Ovary (tissue), 9 donors: ENCODE results near the gene NINL. TPM values are rescaled to one million over a fixed set of nuclear protein-coding genes. Genes with fewer than 3 reads are reported as not detected.
"Not testable (repeated sequence)": the region's sequence is repeated elsewhere in the genome, so short reads cannot be mapped to it uniquely, and the experiment has no call there.

Experiments used
- DNase-seq, 5 donors: peaks; one replicate each; pipeline ENCODE4 v3.0.0-alpha.2; 2019 to 2020
- H3K27ac ChIP-seq, 2 donors: fragments of 200-600 bp; one replicate each; pipeline versions ENCODE4 v1.5.1 to v1.8.0; 2019 to 2022
- H3K27me3 ChIP-seq: fragments of 200-600 bp; one replicate; pipeline ENCODE4 v1.8.0; 2022
- H3K36me3 ChIP-seq: fragments of 200-600 bp; sonication (generic); one replicate; pipeline ENCODE4 v1.5.1; 2019
- H3K4me1 ChIP-seq: one replicate; pipeline ENCODE4 v1.8.1; 2013; ENCODE audit warnings: mild to moderate bottlenecking, moderate library complexity; ENCODE audit not compliant: insufficient read depth
- H3K4me3 ChIP-seq: fragments of 200-600 bp; sonication (generic); one replicate; pipeline ENCODE4 v1.5.1; 2017
- H3K9me3 ChIP-seq, 2 donors: fragments of 200-600 bp in 1 of 2; sonication (generic) in 1 of 2; one replicate each; pipeline versions ENCODE4 v1.5.1 to v1.8.1; 2013 to 2019; ENCODE audit warnings: mild to moderate bottlenecking in 1 of 2, moderate library complexity in 1 of 2
- CTCF ChIP-seq, 3 donors: fragments of 450-650 bp in 2 of 3; fragments of 200-600 bp in 1 of 3; IDR thresholded peaks; one replicate each; pipeline versions ENCODE4 v1.5.1 to v1.8.0; 2016 to 2022; ENCODE audit warnings: antibody characterized with exemption in 3 of 3, mild to moderate bottlenecking in 1 of 3
- EP300 ChIP-seq: sonication (generic); formaldehyde crosslinking; IDR thresholded peaks from one replicate; pipeline ENCODE4 v1.6.1; 2017; ENCODE audit warnings: antibody characterized with exemption
- POLR2A ChIP-seq: fragments of 450-650 bp; IDR thresholded peaks from one replicate; pipeline ENCODE4 v1.6.1; 2017; ENCODE audit warnings: antibody characterized with exemption, mild to moderate bottlenecking, moderate library complexity
- WGBS, 3 donors: extraction: QIAGEN DNeasy Blood & Tissue Kit in 1 of 3; methylation state at CpG; one replicate each; pipeline versions ENCODE4 v1.1.5 to v1.1.7; 2013 to 2017; 5-methylcytosine and 5-hydroxymethylcytosine counted together
- intact Hi-C, 4 donors: fragments of 100-400 bp; cut with DNase I; formaldehyde crosslinking; loops; one replicate each; pipeline versions ENCODE4 v1.11.0 to v1.15.1; 2022 to 2023
- polyA plus RNA-seq, 2 donors: library from polyadenylated mRNA; stranded (reverse); fragments of 200-250 nt in 1 of 2; fragments of 350-450 nt in 1 of 2; fragmentation: Illumina TruSeq in 1 of 2; extraction: RNeasy Lipid Tissue Mini Kit (QIAGEN cat#74804) in 1 of 2; gene quantifications; one replicate each; pipeline ENCODE4 v1.2.3, GENCODE V29; 2013 to 2014
- total RNA-seq, 7 donors: library from RNA; depleted of rRNA in 2 of 7; stranded (reverse); fragments of >200 nt in 2 of 7; fragmentation: NEBNext Ultra II Directional in 3 of 7; extraction: Animal tissue kit (Norgen Biotek cat#: 25700) in 3 of 7; gene quantifications; one replicate each; pipeline versions ENCODE4 v1.1.0 to v1.2.4, GENCODE V29; 2016 to 2023
- donor health status: DM: no; HTN: no; CAD: no; lungs with moderate emphysema.
- donor health status: DM: no; HTN: no; CAD: no.
- donor health status: Bipolar disorder and iron deficiency.
- donor health status: DM: yes; HTN: yes; CAD: no.
- donor health status: DM: no; HTN: no; CAD: no.
- donor health status: DM: yes; HTN: yes; CAD: no.

Gene NINL
- total and polyA plus RNA-seq, 9 donors: 10.1 to 33.3 (median 20.3) TPM

GRCh38 chr20:25587536-25587935 lies 2.2 kb upstream of the NINL start:
- WGBS, 3 donors: 81 to 86% (median 83%) methylated on average over 5 of the region's 5 CpGs

DNA sequence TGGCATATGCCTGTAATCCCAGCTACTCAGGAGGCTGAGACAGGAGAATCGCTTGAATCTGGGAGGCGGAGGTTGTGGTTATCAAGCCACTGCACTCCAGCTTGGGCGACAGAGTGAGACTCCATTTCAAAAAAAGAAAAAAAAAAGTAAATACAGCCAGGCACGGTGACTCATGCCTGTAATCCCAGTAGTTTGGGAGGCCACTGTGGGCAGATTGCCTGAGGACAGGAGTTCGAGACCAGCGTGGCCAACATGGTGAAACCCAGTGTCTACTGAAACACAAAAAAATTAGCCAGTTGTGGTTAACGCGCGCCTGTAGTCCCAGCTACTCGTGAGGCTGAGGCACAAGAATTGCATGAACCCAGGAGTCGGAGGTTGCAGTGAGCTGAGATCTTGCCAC lies 1.5 kb upstream of the NINL start:
- WGBS, 3 donors: 78 to 87% (median 86%) methylated on average over 11 of the region's 11 CpGs
- TF ChIP-seq EP300: no peak
- no peaks in the 10 kb centered on the region for H3K36me3 ChIP-seq

More at GRCh38 chr20:25587536-25587935, 2.2 kb upstream of the NINL start:
- TF ChIP-seq CTCF (IDR thresholded peaks at IDR 0.05) (no peak), EP300 (no peak), POLR2A (no peak)
- no peak for DNase-seq
- no peaks in the 10 kb centered on the region for H3K36me3 ChIP-seq
- H3K4me3 ChIP-seq: no peak overlapping the region
- no peaks in the 10 kb centered on the region for H3K27me3 ChIP-seq
- peaks cover 2% of the 10 kb centered on the region for H3K4me1 ChIP-seq
- H3K9me3 ChIP-seq: no peaks in the 10 kb centered on the region
- intact Hi-C loops: loop anchor here in 2 of 4 donors (10.0 kb wide), 2 partner anchors 53 to 83 kb away; no protein-coding TSS in a partner anchor
- H3K27ac ChIP-seq: no peak overlapping the region

GRCh38 chr20:25583607-25584006 lies 1.7 kb downstream of the NINL start:
- not testable (repeated sequence) for H3K4me3 ChIP-seq, H3K9me3 ChIP-seq, H3K27ac ChIP-seq, H3K27me3 ChIP-seq, H3K36me3 ChIP-seq, DNase-seq
- intact Hi-C loops: loop anchor here in 2 of 4 donors (10.0 kb wide), 2 partner anchors 49 to 79 kb away; no protein-coding TSS in a partner anchor
- peaks cover 11% of the 10 kb centered on the region for H3K4me1 ChIP-seq
- 74 to 78% (median 74%) methylated on average over 7 of the region's 7 CpGs for WGBS, 3 donors

More for the DNA sequence above, 1.5 kb upstream of the NINL start:
- Histone ChIP-seq H3K27ac (no peak overlapping the region), H3K4me1 (peaks cover 2% of the 10 kb centered on the region), H3K4me3 (no peak overlapping the region), H3K9me3 (no peaks in the 10 kb centered on the region), H3K27me3 (no peaks in the 10 kb centered on the region)
- no peak for DNase-seq
- intact Hi-C loops: loop anchor here in 2 of 4 donors (10.0 kb wide), 2 partner anchors 52 to 82 kb away; no protein-coding TSS in a partner anchor

DNA sequence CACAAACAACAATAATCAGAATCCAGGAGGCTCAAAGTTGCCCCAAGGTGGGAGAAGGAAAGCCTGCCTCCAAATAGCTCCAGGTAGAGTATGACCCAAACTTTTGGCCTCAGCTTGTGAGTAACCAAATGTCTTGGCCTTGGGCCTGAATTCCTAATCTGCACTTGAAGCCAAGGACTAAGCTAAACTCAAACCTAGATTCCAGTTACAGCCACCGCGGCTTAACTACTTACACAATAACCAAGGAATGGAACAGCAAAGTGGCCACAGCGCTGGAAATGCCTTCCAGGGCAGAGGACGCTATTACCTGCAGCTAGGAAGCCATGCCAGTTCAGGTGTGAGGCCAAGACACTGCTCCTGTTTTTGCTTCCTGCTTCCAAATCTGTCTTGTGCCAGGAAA lies 4.6 kb downstream of the NINL start:
- TF ChIP-seq CTCF (IDR thresholded peaks at IDR 0.05) (no peak), POLR2A (no peak), EP300 (no peak)
- Histone ChIP-seq H3K27me3 (no peaks in the 10 kb centered on the region), H3K4me1 (peaks cover 11% of the 10 kb centered on the region), H3K27ac (no peak overlapping the region), H3K36me3 (no peaks in the 10 kb centered on the region), H3K9me3 (no peaks in the 10 kb centered on the region), H3K4me3 (no peak overlapping the region)
- intact Hi-C loops: loop anchor here in 2 of 4 donors (10.0 kb wide), 2 partner anchors 46 to 76 kb away; no protein-coding TSS in a partner anchor
- DNase-seq: no peak
- WGBS, 3 donors: 43 to 57% (median 52%) methylated on average over 4 of the region's 4 CpGs

DNA sequence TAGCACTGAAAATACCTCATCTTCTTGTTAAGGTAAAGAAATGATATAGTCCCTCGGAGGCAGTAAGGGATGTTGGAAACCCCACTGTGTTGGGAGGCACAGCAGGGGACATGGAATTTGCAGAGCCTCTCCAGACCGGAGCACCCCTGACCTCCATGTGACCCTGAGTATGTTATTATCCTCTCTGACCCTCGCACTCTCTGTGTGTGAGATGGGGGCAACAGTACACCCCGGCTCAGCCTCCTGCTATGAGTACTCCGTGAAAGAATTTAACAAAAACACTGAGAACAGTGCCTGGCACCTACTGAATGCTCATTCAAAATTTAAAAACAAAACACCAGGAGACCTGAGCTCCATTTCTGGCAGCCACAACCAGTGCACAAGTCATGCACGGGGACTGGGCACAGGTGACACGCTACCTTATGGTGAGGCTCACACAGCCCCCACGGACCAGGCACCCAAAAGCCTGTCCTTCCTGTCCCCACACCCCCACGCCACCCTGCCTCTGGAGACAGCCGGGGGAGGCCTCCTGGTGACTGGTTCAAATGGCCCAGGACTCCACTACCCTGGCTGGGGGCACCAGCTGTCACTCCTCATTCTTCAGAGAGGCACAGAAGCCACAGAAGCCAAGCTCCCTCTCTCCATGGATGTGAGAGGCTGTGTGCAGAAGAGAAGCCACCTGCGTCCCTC lies 6.1 kb downstream of the NINL start:
- no peaks in the 10 kb centered on the region for H3K36me3 ChIP-seq
- WGBS, 3 donors: 48 to 54% (median 52%) methylated on average over 11 of the region's 11 CpGs
- peak in 2 of 5 donors; percentile 30 to 50 for DNase-seq

More for the DNA sequence above, 6.1 kb downstream of the NINL start:
- TF ChIP-seq POLR2A: no peak
- no peak for TF ChIP-seq CTCF (IDR thresholded peaks at IDR 0.05)
- no peak for TF ChIP-seq EP300
- H3K27me3 ChIP-seq: no peaks in the 10 kb centered on the region
- intact Hi-C loops: no loop called here
- no peak overlapping the region for H3K4me3 ChIP-seq
- peaks cover 11% of the 10 kb centered on the region for H3K4me1 ChIP-seq
- no peaks in the 10 kb centered on the region for H3K9me3 ChIP-seq
- no peak overlapping the region for H3K27ac ChIP-seq
